NCI-H82 treated with DMSO at 0.1 percent for 48 hours (cell line): ENCODE results near the gene NARF.

Experiments
- DNase-seq: peaks from one replicate; lab custom pipeline; 2025; ENCODE audit not compliant: unreplicated experiment; lab: John Stamatoyannopoulos, UW

The NARF gene

DNA sequence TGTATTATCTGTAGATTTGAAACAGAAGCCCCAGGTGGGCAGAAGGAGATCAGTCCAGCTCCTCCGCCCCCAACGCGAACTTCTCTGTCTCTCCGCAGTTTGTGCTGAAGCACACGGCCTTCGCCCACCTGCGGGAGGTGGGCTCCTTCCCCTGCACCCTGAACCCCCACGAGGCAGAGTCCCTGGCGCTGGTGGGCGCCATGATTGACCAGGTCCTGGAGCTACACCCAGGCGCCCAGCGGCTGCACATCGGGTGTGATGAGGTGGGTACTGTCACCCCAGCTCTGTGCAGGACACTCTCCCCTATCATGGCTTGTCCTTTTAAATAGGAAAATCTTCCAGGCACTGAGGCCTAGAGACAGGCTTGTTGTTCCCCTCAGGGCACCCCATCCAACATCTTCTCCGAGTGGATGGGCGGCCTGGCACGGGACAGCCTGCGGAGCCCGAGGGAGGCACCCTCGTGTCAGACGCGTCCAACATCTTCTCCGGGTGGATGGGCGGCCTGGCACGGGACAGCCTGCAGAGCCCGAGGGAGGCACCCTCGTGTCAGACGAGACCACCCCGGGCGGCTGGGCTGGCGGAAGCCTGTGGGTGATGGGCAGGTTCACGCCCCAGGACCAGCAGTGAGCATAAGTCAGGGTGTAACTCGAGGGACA lies 24.9 kb upstream of the NARF start:
- DNase-seq, result no peak

DNA sequence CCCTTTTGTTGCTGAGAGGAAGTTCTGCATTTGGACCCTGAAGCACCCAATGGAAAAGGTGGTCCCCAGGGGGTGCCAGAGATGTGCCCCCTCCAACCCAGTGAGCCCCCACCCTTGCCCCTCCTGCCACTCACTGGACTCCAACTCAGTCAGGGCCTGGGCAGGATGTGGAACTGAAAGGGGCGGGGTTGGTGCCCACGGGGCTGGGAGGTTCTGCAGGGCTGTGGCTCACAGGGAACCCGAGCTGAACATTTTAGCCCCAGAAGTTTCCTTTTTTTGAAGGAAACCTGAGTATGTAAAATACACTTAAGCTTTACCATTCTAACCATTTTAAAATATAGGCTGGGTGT lies 24.4 kb upstream of the NARF start:
- no peak for DNase-seq

DNA sequence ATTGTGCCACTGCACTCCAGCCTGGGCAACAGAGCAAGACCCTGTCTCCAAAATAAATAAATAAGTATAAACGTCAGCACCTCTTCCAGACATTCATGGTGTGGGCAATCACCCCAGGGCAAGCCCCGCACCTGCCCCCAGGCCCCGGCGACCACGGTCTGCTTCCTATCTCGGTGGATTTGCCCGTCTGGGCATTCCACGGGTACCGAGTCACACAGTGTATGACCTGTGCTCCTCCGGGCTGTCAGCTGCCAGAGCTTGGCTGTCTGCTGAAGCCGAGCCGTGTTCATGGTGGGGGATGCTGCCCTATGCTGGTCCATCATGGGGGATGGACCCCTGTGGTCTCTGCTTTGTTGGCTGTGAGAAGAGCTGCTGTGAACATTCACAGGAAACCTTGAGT lies 23.4 kb upstream of the NARF start:
- no peak for DNase-seq

- DNase-seq, result no peak
These were observed 22.6 kb upstream of the NARF start for GRCh38 chr17:82435601-82436583.

DNA sequence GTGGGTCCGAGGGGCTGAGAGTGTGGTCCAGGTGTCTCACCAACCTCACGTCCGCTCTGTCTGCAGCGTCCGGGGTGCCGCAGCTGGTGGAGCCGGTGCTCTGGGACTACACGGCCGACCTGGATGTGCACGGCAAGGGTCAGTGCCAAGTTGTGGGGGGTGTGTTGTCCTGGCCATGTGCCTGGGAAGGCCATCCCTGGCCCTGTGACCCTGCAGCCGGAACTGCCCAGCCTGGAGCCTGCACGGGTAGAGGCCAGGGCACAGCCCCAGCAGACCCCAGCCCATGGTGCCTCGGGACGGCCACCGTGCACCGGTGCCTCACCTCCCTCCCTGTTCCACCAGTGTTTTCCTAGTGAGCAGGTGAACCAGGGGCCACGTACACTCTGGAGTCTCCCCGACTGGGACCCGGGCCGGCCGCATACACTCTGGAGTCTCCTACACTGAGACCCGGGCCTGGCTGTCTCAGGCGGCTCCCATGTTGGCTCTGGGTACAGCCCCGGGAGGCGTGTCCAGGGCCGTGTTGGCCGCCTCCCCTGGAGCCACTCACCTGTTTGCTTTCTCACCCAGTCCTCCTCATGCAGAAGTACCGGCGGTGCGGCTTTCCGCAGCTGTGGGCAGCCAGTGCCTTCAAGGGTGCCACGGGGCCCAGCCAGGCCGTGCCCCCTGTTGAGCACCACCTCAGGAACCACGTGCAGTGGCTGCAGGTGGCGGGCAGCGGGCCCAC lies 21.8 kb upstream of the NARF start:
- DNase-seq, result no peak

DNA sequence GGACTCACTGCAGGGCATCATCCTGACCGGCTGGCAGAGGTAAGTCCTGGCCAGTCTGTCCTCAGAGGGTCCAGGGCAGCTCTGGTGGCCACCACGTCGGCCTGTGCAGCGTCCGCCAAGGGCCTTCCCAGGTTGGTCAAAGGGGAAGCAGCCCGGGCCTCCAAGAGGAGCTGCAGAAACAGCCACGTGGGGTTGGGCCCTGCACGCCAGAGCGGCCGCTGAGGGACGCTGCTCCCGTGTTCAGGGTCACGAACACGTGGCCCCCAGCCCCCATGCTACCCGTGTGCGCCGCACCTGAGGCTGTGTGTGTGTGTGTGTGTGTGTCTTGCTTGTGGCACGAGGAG lies 21.2 kb upstream of the NARF start:
- DNase-seq, result no peak

DNA sequence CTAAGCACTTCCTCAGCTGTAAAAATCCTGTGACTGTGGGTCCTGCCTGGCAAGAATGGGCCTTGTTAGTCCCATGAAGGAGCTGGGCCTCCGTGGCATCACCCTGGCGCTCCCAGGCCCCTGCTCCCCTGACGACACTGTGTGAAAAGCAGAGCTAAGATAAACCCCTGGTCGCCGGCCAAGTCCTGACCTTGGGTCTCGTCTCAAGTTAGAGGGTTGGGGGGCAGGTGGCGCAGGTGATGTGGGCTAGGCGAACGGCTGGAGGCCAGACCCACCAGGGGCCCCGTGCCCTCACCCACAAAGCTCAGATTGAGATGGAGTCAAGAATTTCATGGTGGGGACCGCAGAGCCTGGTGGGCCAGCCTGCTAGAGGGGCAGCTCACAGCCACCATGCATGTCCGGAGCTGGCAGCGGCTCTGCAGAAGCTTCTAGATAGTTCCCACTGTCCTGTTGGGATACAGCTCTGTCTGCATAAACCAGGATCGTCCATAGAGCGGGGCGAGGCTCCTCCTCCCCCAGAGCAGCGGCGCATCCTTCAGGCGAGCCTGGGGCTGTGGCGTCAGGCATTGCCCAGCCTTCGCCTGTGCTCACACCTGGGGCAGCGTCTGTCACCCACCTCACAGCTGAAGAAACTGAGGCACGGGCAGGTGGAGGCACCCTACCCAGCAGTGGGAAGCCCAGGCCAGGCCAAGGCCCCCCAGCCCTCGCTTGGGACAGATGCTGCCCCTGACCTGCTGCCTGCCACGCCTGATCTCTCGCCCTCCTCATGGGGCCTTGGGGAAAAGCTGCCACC lies 19.9 kb upstream of the NARF start:
- no peak for DNase-seq

DNA sequence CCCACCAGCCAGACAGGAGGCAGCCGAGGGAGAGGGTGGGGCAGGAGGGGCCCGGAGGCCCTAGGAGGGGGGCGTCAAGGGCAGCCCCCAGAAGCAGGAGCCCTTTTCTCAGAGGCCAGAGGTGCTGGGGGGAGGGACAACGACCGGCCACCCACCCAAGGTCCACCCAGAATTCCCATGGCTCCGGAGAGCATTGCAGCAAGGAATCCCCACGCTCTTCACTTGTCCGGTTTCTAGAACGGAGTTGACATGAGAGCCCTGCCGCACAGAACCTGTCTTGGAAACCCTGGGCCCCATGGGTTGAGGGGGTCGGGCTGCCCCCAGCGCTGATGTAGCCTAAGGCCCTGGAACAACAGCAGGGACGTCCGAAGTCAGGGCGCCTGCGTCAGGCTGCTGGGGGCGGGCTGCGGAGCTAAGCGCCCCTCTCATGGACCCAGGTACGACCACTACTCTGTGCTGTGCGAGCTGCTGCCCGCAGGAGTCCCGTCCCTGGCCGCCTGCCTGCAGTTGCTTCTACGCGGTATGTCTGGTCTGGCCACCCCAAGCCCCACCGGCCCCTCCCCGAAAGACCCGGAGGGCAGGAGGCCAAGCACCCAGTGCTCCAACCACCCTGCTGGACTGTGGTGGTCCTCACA lies 19.2 kb upstream of the NARF start:
- no peak for DNase-seq

DNA sequence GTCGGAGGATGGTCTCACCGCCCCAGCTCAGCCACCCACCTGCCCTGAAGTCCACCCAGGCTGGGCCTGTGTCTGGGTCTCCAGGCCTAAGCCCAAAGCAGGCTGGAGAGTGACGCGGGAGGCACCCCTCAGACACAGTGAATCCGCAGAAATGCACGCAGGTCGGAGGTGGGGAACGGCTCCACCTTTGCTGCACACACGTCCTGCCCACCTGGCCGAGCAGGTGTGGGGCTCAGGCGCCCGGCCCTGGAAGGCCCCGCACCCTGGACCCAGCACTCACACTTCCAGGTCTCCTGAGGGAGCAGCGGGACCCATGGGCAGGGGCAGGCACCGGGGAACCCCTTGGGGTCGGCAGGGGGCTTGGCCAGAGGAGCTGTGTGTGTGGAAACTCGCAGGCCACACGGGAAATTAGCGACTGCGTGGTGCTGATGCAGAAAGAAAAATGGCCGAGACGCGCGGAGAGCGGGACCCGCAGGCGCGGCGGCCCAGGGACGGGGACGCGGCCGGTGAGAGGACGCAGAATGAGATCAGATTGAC lies 18.6 kb upstream of the NARF start:
- DNase-seq, result no peak

- DNase-seq, result no peak
These were observed 18.0 kb upstream of the NARF start for GRCh38 chr17:82440469-82440981.

DNA sequence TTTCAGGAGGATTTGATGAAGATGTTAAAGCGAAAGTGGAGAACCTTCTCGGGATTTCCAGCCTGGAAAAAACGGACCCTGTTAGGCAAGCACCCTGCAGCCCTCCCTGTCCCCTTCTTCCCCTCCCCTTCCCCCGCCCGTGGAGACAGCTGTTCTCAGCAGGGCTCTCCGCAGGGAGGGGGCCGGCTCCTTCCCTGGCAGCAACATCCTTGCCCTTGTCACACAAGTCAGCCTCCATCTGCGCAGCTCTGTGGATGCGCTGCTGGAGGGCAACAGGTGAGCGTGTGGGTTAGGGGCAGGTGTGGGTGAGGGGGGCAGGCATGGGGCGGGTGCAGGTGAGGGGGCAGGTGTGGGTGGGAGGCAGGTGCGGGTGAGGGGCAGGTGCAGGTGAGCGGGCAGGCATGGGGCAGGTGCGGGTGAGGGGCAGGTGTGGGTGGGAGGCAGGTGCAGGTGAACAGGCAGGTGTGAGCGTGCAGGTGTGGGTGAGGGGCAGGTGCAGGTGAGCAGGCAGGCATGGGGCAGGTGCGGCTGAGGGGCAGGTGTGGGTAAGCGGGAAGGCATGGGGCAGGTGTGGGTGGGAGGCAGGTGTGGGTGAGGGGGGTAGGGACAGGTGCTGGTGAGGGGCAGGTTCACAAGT lies 17.4 kb upstream of the NARF start:
- no peak for DNase-seq

GRCh38 chr17:82441691-82442487 lies 16.7 kb upstream of the NARF start:
- DNase-seq, result no peak

GRCh38 chr17:82442643-82443464 lies 15.7 kb upstream of the NARF start:
- no peak for DNase-seq

GRCh38 chr17:82443465-82444283 lies 14.9 kb upstream of the NARF start:
- DNase-seq, result no peak

GRCh38 chr17:82444284-82444893 lies 14.2 kb upstream of the NARF start:
- DNase-seq, result no peak

DNA sequence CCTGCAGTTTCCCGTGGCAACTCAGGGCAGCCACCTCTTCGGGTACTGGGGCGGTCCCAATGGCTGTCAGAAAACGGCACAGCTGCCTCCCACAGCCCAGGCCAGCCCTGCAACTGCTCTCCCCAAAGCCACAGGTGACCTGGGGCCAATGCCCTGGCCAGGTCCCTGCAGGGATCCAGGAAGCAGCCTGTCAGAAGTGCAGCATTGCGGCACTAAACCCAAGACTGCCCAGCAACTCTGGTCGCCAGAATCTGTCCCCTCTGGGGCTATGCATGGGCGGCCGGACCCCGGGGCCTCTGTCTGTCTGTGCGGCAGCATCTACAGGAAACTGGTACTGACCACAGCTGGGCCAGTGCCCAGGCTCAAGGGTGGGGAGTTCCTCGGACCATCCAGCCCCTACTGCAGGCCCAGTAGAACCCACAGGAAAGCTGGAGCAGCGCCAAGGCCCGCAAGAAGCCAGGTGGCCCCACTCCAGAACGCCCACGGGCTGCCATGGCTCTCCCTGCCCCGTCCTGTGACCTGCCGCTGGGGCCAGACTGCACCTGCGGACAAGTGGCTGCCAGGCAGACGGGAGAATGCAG lies 13.5 kb upstream of the NARF start:
- no peak for DNase-seq
